Measurements from ENCODE around the gene UBE4B. TPM values are rescaled to one million over a fixed set of nuclear protein-coding genes. Genes with fewer than 3 reads are reported as not detected.

UBE4B gene
- total and polyA plus RNA-seq, 4 donors, result 7.5 to 25.5 (median 16.6) TPM

DNA sequence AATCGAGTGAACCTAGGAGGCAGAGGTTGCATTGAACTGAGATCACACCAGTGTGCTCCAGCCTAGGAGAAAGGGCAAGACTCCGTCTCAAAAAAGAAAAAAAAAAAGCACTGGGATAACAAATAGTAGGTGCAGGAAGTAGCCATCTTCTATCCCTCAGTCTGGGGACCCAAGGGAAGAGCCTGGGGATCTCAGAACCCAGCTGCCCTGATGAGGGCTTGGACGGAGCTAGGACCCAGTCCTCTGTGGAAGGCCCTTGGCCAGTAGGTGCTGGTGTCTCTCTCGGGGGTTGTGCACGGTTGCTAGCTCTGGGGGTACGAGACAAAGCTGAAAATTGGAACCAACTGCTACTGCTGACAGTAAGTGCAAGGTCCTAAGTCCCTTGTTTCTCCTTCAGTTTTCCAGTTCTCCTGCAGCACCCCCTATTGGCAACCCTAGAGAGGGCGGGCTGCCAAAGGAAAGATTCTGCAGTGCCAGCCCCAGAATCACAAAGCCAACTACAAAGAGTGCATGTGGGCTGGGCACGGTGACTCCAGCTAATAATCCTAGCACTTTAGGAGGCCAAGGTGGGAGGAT lies 120.0 kb downstream of the UBE4B start:
- H3K4me1 ChIP-seq (ENCODE audit: control insufficient read depth in 4 of 4, insufficient read depth in 4 of 4, low read length in 3 of 4), result no peaks in the 10 kb centered on the region
- TF ChIP-seq HNF4A (conservative IDR thresholded peaks at IDR 0.05) (peak; percentile 69 to 81), JUND (IDR thresholded peaks at IDR 0.05) (no peak), HNF4G (IDR thresholded peaks at IDR 0.05) (peak; percentile 51), RXRA (IDR thresholded peaks at IDR 0.05) (no peak), RAD21 (IDR thresholded peaks at IDR 0.05) (peak; percentile 67 to 78)
- TF ChIP-seq, protein P1, sequence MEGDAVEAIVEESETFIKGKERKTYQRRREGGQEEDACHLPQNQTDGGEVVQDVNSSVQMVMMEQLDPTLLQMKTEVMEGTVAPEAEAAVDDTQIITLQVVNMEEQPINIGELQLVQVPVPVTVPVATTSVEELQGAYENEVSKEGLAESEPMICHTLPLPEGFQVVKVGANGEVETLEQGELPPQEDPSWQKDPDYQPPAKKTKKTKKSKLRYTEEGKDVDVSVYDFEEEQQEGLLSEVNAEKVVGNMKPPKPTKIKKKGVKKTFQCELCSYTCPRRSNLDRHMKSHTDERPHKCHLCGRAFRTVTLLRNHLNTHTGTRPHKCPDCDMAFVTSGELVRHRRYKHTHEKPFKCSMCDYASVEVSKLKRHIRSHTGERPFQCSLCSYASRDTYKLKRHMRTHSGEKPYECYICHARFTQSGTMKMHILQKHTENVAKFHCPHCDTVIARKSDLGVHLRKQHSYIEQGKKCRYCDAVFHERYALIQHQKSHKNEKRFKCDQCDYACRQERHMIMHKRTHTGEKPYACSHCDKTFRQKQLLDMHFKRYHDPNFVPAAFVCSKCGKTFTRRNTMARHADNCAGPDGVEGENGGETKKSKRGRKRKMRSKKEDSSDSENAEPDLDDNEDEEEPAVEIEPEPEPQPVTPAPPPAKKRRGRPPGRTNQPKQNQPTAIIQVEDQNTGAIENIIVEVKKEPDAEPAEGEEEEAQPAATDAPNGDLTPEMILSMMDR (IDR thresholded peaks at IDR 0.05; ENCODE audit: low read depth, low read length, missing input control), result peak; percentile 59
- DNase-seq (ENCODE audit: low spot score), result peak; percentile 60
- no peak overlapping the region for H3K4me3 ChIP-seq (ENCODE audit: low read depth in 1 of 3, low read length in 3 of 3)
- WGBS, result 86% methylated on average over 8 of the region's 8 CpGs
- no peaks in the 10 kb centered on the region for H3K9me3 ChIP-seq (ENCODE audit: control insufficient read depth in 4 of 4, low read length in 3 of 4)
- H3K36me3 ChIP-seq (ENCODE audit: control insufficient read depth in 4 of 4, insufficient read depth in 3 of 4, low read depth in 1 of 4, low read length in 3 of 4), result peaks cover 0 to 13% (median 3%) of the 10 kb centered on the region in 4 donors
- H3K27me3 ChIP-seq (ENCODE audit: control insufficient read depth in 4 of 4, insufficient read depth in 4 of 4, low read length in 3 of 4), result no peaks in the 10 kb centered on the region
- H3K27ac ChIP-seq (ENCODE audit: low read depth in 1 of 2, low read length in 2 of 2), result no peak overlapping the region
- H3K9ac ChIP-seq (ENCODE audit: low read depth in 1 of 2, low read length in 2 of 2), result no peak overlapping the region

DNA sequence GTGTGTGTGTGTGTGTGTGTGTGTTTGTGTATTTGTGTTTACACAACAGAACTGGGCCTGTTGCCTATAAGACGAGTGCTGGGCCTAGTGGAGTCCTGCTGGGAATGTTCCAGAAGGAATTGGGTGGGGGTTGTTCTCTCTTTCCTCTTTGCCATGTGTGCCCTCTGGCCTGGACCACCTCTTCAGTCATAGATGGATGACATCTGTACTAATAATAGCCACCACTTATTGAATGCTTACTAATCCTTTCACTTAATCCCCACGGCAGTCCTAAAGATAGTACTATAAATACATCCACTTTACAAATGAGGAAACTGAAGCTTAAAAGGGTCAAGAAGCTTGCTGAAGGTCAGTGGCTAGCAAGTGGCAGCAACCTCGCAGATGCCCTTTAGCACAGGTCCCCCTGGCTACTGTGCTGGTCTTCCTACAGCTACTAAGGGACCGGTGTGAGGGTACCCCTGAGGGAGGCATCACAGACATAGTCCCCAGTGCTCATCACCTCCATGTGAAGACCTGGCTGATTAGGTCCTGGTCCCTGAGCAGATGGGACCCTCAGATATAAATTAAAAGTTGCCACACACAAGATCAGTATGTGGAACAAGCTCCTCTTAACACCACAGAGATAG lies 122.4 kb downstream of the UBE4B start:
- no peaks in the 10 kb centered on the region for H3K9me3 ChIP-seq (ENCODE audit: control insufficient read depth in 4 of 4, low read length in 3 of 4)
- H3K36me3 ChIP-seq (ENCODE audit: control insufficient read depth in 4 of 4, insufficient read depth in 3 of 4, low read depth in 1 of 4, low read length in 3 of 4), result peaks cover 2 to 20% (median 10%) of the 10 kb centered on the region in 4 donors
- no peak for TF ChIP-seq HNF4A (conservative IDR thresholded peaks at IDR 0.05)
- TF ChIP-seq GABPA (IDR thresholded peaks at IDR 0.05 in 1 of 2, conservative IDR thresholded peaks at IDR 0.05 in 1 of 2), result no peak
- TF ChIP-seq YY1 (IDR thresholded peaks at IDR 0.05), result no peak
- TF ChIP-seq, protein P2, sequence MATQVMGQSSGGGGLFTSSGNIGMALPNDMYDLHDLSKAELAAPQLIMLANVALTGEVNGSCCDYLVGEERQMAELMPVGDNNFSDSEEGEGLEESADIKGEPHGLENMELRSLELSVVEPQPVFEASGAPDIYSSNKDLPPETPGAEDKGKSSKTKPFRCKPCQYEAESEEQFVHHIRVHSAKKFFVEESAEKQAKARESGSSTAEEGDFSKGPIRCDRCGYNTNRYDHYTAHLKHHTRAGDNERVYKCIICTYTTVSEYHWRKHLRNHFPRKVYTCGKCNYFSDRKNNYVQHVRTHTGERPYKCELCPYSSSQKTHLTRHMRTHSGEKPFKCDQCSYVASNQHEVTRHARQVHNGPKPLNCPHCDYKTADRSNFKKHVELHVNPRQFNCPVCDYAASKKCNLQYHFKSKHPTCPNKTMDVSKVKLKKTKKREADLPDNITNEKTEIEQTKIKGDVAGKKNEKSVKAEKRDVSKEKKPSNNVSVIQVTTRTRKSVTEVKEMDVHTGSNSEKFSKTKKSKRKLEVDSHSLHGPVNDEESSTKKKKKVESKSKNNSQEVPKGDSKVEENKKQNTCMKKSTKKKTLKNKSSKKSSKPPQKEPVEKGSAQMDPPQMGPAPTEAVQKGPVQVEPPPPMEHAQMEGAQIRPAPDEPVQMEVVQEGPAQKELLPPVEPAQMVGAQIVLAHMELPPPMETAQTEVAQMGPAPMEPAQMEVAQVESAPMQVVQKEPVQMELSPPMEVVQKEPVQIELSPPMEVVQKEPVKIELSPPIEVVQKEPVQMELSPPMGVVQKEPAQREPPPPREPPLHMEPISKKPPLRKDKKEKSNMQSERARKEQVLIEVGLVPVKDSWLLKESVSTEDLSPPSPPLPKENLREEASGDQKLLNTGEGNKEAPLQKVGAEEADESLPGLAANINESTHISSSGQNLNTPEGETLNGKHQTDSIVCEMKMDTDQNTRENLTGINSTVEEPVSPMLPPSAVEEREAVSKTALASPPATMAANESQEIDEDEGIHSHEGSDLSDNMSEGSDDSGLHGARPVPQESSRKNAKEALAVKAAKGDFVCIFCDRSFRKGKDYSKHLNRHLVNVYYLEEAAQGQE (IDR thresholded peaks at IDR 0.05), result no peak
- TF ChIP-seq, protein P3, sequence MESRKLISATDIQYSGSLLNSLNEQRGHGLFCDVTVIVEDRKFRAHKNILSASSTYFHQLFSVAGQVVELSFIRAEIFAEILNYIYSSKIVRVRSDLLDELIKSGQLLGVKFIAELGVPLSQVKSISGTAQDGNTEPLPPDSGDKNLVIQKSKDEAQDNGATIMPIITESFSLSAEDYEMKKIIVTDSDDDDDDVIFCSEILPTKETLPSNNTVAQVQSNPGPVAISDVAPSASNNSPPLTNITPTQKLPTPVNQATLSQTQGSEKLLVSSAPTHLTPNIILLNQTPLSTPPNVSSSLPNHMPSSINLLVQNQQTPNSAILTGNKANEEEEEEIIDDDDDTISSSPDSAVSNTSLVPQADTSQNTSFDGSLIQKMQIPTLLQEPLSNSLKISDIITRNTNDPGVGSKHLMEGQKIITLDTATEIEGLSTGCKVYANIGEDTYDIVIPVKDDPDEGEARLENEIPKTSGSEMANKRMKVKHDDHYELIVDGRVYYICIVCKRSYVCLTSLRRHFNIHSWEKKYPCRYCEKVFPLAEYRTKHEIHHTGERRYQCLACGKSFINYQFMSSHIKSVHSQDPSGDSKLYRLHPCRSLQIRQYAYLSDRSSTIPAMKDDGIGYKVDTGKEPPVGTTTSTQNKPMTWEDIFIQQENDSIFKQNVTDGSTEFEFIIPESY (IDR thresholded peaks at IDR 0.05), result no peak
- TF ChIP-seq HNF4G (IDR thresholded peaks at IDR 0.05), result no peak
- no peak for TF ChIP-seq JUND (IDR thresholded peaks at IDR 0.05)
- TF ChIP-seq SP1 (IDR thresholded peaks at IDR 0.05), result no peak
- TF ChIP-seq, protein P1 (IDR thresholded peaks at IDR 0.05; ENCODE audit: low read depth, low read length, missing input control), result no peak
- no peak for TF ChIP-seq NR2F2 (IDR thresholded peaks at IDR 0.05)
- TF ChIP-seq EGR1 (IDR thresholded peaks at IDR 0.05; ENCODE audit: low read depth in 2 of 2), result no peak
- TF ChIP-seq, protein P4, sequence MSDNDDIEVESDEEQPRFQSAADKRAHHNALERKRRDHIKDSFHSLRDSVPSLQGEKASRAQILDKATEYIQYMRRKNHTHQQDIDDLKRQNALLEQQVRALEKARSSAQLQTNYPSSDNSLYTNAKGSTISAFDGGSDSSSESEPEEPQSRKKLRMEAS (IDR thresholded peaks at IDR 0.05), result no peak
- TF ChIP-seq RXRA (IDR thresholded peaks at IDR 0.05), result no peak
- TF ChIP-seq FOXA2 (IDR thresholded peaks at IDR 0.05), result no peak
- TF ChIP-seq RAD21 (IDR thresholded peaks at IDR 0.05), result no peak
- TF ChIP-seq FOXA1 (IDR thresholded peaks at IDR 0.05), result no peak
- TF ChIP-seq TAF1 (conservative IDR thresholded peaks at IDR 0.05), result no peak
- TF ChIP-seq, protein P5, sequence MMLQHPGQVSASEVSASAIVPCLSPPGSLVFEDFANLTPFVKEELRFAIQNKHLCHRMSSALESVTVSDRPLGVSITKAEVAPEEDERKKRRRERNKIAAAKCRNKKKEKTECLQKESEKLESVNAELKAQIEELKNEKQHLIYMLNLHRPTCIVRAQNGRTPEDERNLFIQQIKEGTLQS (IDR thresholded peaks at IDR 0.05), result no peak
- H3K9ac ChIP-seq (ENCODE audit: low read depth in 1 of 2, low read length in 2 of 2), result no peak overlapping the region
- no peak overlapping the region for H3K4me3 ChIP-seq (ENCODE audit: low read depth in 1 of 3, low read length in 3 of 3)
- no peaks in the 10 kb centered on the region for H3K4me1 ChIP-seq (ENCODE audit: control insufficient read depth in 4 of 4, insufficient read depth in 4 of 4, low read length in 3 of 4)
- no peak overlapping the region for H3K27ac ChIP-seq (ENCODE audit: low read depth in 1 of 2, low read length in 2 of 2)
- WGBS, result 71% methylated on average over 4 of the region's 4 CpGs
- no peaks in the 10 kb centered on the region for H3K27me3 ChIP-seq (ENCODE audit: control insufficient read depth in 4 of 4, insufficient read depth in 4 of 4, low read length in 3 of 4)
- no peak for DNase-seq (ENCODE audit: low spot score)
